IPS-18a (cell line): ENCODE measurements around the gene KLHL29.

ENCODE experiments used
- H3K27ac ChIP-seq: one replicate; pipeline ENCODE4 v1.5.1; 2013; ENCODE audit warnings: low read length
- H3K27me3 ChIP-seq: one replicate; pipeline ENCODE4 v1.6.1; 2013; ENCODE audit warnings: mild to moderate bottlenecking, low read length; ENCODE audit not compliant: control insufficient read depth, insufficient read depth
- H3K36me3 ChIP-seq: one replicate; pipeline ENCODE4 v1.6.1; 2013; ENCODE audit warnings: low read depth, low read length; ENCODE audit not compliant: control insufficient read depth
- H3K4me1 ChIP-seq: one replicate; pipeline ENCODE4 v1.6.1; 2013; ENCODE audit warnings: low read depth, low read length; ENCODE audit not compliant: control insufficient read depth
- H3K4me3 ChIP-seq: one replicate; pipeline ENCODE4 v1.5.1; 2013; ENCODE audit warnings: low read length
- H3K9ac ChIP-seq: one replicate; pipeline ENCODE4 v1.6.1; 2013; ENCODE audit warnings: mild to moderate bottlenecking, low read length, moderate library complexity
- H3K9me3 ChIP-seq: one replicate; pipeline ENCODE4 v1.6.1; 2013; ENCODE audit warnings: low read depth, low read length; ENCODE audit not compliant: control insufficient read depth

Gene KLHL29

DNA sequence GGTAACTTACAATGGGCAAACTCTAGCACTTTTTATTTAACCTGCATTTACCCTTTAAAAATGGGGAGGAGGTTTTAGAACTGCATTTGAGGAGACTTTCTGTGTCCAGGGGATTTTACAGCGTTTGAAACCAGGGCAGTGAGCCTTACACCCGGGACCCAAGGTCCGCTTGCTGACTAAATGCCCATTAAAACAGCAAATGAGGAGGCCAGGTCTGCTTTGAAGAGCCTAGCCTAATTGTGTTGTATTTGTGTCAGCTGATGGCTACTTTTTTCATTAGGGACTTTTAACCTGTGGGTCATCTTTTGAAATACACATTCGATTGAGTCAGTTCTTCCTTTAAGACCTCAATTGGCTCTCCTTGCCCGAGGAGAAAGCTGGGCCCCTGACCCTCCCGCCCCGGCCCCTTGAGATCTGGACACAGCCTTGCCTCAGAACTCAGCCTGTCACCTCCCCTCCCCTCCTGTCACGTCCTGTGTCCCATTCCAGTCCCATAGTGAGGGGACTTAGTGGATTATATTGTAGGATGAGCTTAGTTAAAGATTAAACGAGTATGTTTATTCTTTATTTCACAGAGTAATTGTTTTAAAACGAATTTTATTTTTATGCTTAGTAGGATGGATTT is 69.0 kb downstream of the KLHL29 start:
- Histone ChIP-seq H3K4me3 (no peak overlapping the region), H3K4me1 (peaks cover 5% of the 10 kb centered on the region), H3K27ac (no peak overlapping the region), H3K9ac (no peak overlapping the region), H3K27me3 (no peaks in the 10 kb centered on the region), H3K9me3 (no peaks in the 10 kb centered on the region), H3K36me3 (no peaks in the 10 kb centered on the region)

DNA sequence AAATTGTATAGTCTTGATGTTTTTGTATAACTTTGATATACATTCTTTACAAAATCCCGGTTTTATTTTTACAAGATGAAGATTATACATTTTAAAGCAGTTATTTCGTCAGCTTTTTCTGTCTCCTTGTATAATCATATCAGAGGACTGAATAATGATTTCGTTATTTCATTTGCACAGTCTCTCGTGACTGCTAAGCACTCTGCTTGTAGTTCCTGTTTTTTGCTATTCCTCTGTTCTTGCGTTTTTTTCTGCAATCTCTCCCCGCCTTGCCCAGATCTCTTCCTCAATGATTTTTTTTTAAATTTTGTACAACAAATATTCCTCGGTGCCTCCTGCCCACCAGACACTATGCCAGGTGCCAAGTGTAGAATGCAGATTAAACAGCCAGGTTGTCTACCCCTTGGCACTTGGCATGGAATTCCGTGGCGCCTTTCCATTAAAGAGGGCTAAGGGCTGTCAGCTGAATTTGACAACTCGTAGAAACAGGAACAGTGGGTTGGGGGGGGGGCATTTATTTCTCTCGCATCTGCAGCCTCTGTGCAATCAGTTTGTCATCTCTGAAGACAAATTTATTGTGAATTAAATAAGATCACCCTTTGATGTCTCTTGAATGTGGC is 69.6 kb downstream of the KLHL29 start:
- Histone ChIP-seq H3K9ac (no peak overlapping the region), H3K9me3 (no peaks in the 10 kb centered on the region), H3K27me3 (no peaks in the 10 kb centered on the region), H3K27ac (no peak overlapping the region), H3K4me1 (peaks cover 5% of the 10 kb centered on the region), H3K4me3 (no peak overlapping the region), H3K36me3 (no peaks in the 10 kb centered on the region)

GRCh38 chr2:23456396-23456795 is 71.4 kb downstream of the KLHL29 start:
- Histone ChIP-seq H3K36me3 (no peaks in the 10 kb centered on the region), H3K9me3 (no peaks in the 10 kb centered on the region), H3K4me3 (no peak overlapping the region), H3K27me3 (no peaks in the 10 kb centered on the region), H3K4me1 (peaks cover 5% of the 10 kb centered on the region), H3K9ac (no peak overlapping the region), H3K27ac (no peak overlapping the region)

GRCh38 chr2:23456881-23457760 is 72.1 kb downstream of the KLHL29 start:
- H3K36me3 ChIP-seq = no peaks in the 10 kb centered on the region
- no peak overlapping the region for H3K9ac ChIP-seq
- no peaks in the 10 kb centered on the region for H3K27me3 ChIP-seq
- no peak overlapping the region for H3K27ac ChIP-seq
- H3K9me3 ChIP-seq = no peaks in the 10 kb centered on the region
- H3K4me3 ChIP-seq = no peak overlapping the region
- peaks cover 5% of the 10 kb centered on the region for H3K4me1 ChIP-seq

GRCh38 chr2:23457990-23458682 is 73.2 kb downstream of the KLHL29 start:
- Histone ChIP-seq H3K27ac (no peak overlapping the region), H3K27me3 (no peaks in the 10 kb centered on the region), H3K9me3 (no peaks in the 10 kb centered on the region), H3K36me3 (no peaks in the 10 kb centered on the region), H3K4me3 (no peak overlapping the region), H3K4me1 (peaks cover 5% of the 10 kb centered on the region), H3K9ac (no peak overlapping the region)

- no peak overlapping the region for H3K27ac ChIP-seq
- no peak overlapping the region for H3K9ac ChIP-seq
Measured at GRCh38 chr2:23459032-23459431, 74.1 kb downstream of the KLHL29 start.

DNA sequence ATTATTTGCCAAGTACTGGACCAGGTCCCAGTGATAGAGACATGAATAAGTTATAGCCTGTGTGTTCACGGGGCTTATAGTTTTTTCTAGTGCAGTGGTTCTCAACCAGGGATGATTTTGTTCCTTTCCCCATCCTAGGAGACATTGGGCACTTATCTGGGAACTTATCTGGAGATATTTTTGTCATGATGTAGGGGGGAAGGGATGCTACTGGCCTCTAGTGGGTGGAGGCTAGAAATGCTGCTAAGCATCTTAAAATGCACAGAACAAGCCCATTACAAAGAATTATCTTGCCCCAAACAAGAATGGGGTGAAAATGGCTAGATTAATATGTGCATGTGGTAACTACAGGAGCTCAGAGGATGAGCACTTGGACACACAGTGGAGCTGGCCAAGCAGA is 75.2 kb downstream of the KLHL29 start:
- Histone ChIP-seq H3K4me1 (no peaks in the 10 kb centered on the region), H3K4me3 (no peak overlapping the region), H3K9me3 (no peaks in the 10 kb centered on the region), H3K9ac (no peak overlapping the region), H3K36me3 (no peaks in the 10 kb centered on the region), H3K27ac (no peak overlapping the region), H3K27me3 (no peaks in the 10 kb centered on the region)

More at GRCh38 chr2:23459032-23459431, 74.1 kb downstream of the KLHL29 start:
- no peaks in the 10 kb centered on the region for H3K9me3 ChIP-seq
- H3K4me3 ChIP-seq = no peak overlapping the region
- peaks cover 5% of the 10 kb centered on the region for H3K4me1 ChIP-seq
- H3K36me3 ChIP-seq = no peaks in the 10 kb centered on the region
- H3K27me3 ChIP-seq = no peaks in the 10 kb centered on the region

DNA sequence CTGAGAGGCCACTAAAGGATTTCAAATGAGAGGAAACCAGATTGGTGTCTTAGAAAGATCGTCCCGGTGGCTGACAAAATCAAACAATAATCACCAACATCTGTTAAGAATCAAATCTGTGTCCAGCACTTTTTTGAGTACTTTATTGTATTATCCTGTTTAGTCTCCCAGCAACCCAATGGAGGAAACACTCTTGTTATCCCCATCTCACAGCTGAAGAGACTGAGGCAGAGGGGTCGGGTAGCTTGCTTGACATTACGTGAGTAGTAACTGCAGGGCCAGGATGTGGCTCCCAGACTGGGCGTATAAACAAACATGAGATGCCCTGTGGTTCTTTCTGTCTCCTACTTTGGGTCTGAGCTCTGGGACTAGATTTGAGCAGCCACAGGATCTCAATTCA is 76.0 kb downstream of the KLHL29 start:
- H3K4me1 ChIP-seq = no peaks in the 10 kb centered on the region

DNA sequence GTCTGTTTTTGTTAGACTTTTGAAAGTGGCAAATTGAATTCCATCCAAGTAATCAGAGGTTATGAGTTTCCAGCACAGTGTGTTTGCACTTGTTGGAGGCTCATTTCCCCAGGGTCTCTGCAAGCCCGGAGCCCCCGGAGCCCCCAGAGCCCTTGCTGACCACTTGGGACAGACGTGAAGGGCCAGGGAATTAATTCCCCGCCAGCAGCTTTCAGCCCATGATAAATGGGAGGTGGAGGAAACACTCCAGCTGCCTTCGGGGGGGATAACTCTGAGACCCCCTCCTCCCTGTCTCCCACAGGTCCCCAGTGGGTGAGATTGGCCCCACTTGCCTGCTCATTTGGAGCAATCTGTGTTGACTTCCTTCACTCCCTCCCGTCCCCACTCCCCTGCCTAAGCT is 79.2 kb downstream of the KLHL29 start:
- Histone ChIP-seq H3K27ac (no peak overlapping the region), H3K27me3 (no peaks in the 10 kb centered on the region), H3K9me3 (no peaks in the 10 kb centered on the region), H3K36me3 (no peaks in the 10 kb centered on the region), H3K9ac (no peak overlapping the region), H3K4me3 (no peak overlapping the region), H3K4me1 (no peaks in the 10 kb centered on the region)

More for the DNA sequence above, 76.0 kb downstream of the KLHL29 start:
- Histone ChIP-seq H3K9me3 (no peaks in the 10 kb centered on the region), H3K27ac (no peak overlapping the region), H3K36me3 (no peaks in the 10 kb centered on the region), H3K27me3 (no peaks in the 10 kb centered on the region), H3K4me3 (no peak overlapping the region), H3K9ac (no peak overlapping the region)

DNA sequence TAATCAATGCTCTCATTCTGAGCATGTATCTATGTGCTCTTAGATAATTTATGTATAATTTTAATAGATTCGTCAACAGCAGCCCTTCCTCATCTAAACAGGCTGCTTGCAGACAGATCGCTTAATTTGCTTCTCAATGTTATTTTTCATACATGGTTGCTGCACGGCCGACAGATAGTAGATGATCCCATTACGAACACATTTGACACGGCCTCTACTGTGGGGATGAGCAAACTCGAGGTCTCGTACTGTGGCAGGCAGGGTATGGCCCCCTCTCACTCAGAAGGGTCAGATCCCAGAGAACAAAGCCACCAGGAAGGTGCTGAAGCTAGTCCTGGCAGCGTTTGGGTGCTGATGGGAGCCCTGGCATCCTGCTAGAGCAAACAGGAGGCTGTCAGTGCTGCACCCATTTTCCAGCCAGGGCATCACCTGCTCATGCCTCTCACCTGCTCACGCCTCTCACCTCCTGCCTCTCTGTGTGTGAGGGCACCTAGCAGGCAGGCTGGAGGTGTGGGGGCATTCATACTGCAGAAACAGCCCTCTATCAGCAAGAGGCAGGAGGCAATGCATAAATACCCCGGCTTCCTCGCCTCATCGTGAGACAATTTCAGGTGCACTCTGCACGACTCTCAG is 80.0 kb downstream of the KLHL29 start:
- Histone ChIP-seq H3K27ac (no peak overlapping the region), H3K4me3 (no peak overlapping the region), H3K36me3 (no peaks in the 10 kb centered on the region)

DNA sequence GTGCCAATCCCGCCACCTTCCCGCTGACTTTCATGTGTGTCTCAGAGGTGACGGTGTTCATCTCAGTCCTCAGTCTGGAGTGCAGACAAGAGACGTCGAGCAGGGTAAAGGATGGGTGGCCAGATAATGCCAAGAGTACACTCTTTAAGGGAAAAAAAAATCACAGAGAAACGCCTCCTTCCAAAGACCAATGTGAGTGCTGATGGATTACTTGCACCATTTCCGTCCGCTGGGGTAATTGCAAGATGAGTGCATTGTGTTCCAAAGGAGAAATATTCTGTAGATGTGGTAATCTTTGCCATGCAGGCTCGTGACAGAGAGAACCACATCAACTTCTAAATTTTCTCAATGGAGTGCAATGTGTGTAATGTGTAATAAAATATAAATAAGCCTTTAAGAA is 81.0 kb downstream of the KLHL29 start:
- H3K9ac ChIP-seq = no peak overlapping the region
- no peaks in the 10 kb centered on the region for H3K36me3 ChIP-seq
- no peaks in the 10 kb centered on the region for H3K27me3 ChIP-seq
- H3K4me3 ChIP-seq = no peak overlapping the region
- no peak overlapping the region for H3K27ac ChIP-seq
- no peaks in the 10 kb centered on the region for H3K4me1 ChIP-seq
- no peaks in the 10 kb centered on the region for H3K9me3 ChIP-seq

More for the DNA sequence above, 80.0 kb downstream of the KLHL29 start:
- H3K4me1 ChIP-seq = no peaks in the 10 kb centered on the region
- H3K9ac ChIP-seq = no peak overlapping the region
- H3K9me3 ChIP-seq = no peaks in the 10 kb centered on the region
- no peaks in the 10 kb centered on the region for H3K27me3 ChIP-seq
